Skeletal muscle tissue (tissue), 4 donors: ENCODE results near the gene SMCR8. TPM values are rescaled to one million over a fixed set of nuclear protein-coding genes. Genes with fewer than 3 reads are reported as not detected.
"Not testable (repeated sequence)": the region's sequence is repeated elsewhere in the genome, so short reads cannot be mapped to it uniquely, and the experiment has no call there.

Experiments used
- H3K27ac ChIP-seq: one replicate; pipeline ENCODE4 v1.7.0; 2013; ENCODE audit warnings: mild to moderate bottlenecking, low read depth, low read length, inconsistent platforms
- H3K27me3 ChIP-seq, 3 donors: one replicate each; pipeline ENCODE4 v1.7.0; 2013; ENCODE audit warnings: low read length in 3 of 3; ENCODE audit not compliant: control insufficient read depth in 3 of 3, insufficient read depth in 3 of 3
- H3K36me3 ChIP-seq, 3 donors: one replicate each; pipeline ENCODE4 v1.7.0; 2013; ENCODE audit warnings: low read length in 3 of 3; ENCODE audit not compliant: control insufficient read depth in 3 of 3, insufficient read depth in 3 of 3
- H3K4me1 ChIP-seq, 3 donors: one replicate each; pipeline ENCODE4 v1.7.0; 2013; ENCODE audit warnings: low read length in 3 of 3, mild to moderate bottlenecking in 3 of 3; ENCODE audit not compliant: control insufficient read depth in 3 of 3, insufficient read depth in 3 of 3
- H3K4me3 ChIP-seq, 3 donors: one replicate each; pipeline ENCODE4 v1.7.0; 2013; ENCODE audit warnings: low read length in 3 of 3
- H3K9ac ChIP-seq, 3 donors: one replicate each; pipeline ENCODE4 v1.7.0; 2013; ENCODE audit warnings: low read length in 3 of 3, mild to moderate bottlenecking in 3 of 3, moderate library complexity in 2 of 3, low read depth in 1 of 3
- H3K9me3 ChIP-seq, 3 donors: one replicate each; pipeline ENCODE4 v1.7.0; 2013; ENCODE audit warnings: low read length in 3 of 3; ENCODE audit not compliant: control insufficient read depth in 3 of 3
- total RNA-seq: library from RNA; depleted of rRNA; stranded (reverse); fragments of >200 nt; gene quantifications from one replicate; pipeline ENCODE4 v1.2.3, GENCODE V29; 2014
- donor health status: Osteomylitis.

SMCR8 gene
- total RNA-seq, 1 donor from 2014 or later, result 8.9 TPM

- Histone ChIP-seq H3K4me3 (no peak overlapping the region), H3K4me1 (no peaks in the 10 kb centered on the region), H3K36me3 (peaks cover 46 to 58% (median 54%) of the 10 kb centered on the region in 3 donors), H3K9me3 (no peaks in the 10 kb centered on the region), H3K27ac (no peak overlapping the region), H3K9ac (no peak overlapping the region), H3K27me3 (no peaks in the 10 kb centered on the region)
These were observed 29.8 kb upstream of the SMCR8 start for GRCh38 chr17:18285296-18285695.

GRCh38 chr17:18291718-18292540, 23.2 kb upstream of the SMCR8 start:
- peak overlapping the region in 1 of 3 donors; percentile 41 for H3K4me3 ChIP-seq
- no peaks in the 10 kb centered on the region for H3K27me3 ChIP-seq
- H3K9me3 ChIP-seq, result no peaks in the 10 kb centered on the region
- H3K4me1 ChIP-seq, result peaks cover 4 to 15% (median 9%) of the 10 kb centered on the region in 3 donors
- H3K9ac ChIP-seq, result peak overlapping the region in 2 of 3 donors; percentile 23 to 66
- H3K36me3 ChIP-seq, result peaks cover 32 to 38% (median 35%) of the 10 kb centered on the region in 3 donors
- peak overlapping the region; percentile 56 for H3K27ac ChIP-seq

GRCh38 chr17:18298061-18298460, 17.0 kb upstream of the SMCR8 start:
- H3K36me3 ChIP-seq, result peaks cover 32 to 41% (median 33%) of the 10 kb centered on the region in 3 donors

GRCh38 chr17:18300725-18301480, 14.2 kb upstream of the SMCR8 start:
- Histone ChIP-seq H3K27me3 (no peaks in the 10 kb centered on the region), H3K9me3 (no peaks in the 10 kb centered on the region), H3K4me1 (no peaks in the 10 kb centered on the region), H3K9ac (no peak overlapping the region), H3K27ac (no peak overlapping the region), H3K4me3 (no peak overlapping the region), H3K36me3 (peaks cover 42 to 51% (median 45%) of the 10 kb centered on the region in 3 donors)

More at GRCh38 chr17:18298061-18298460, 17.0 kb upstream of the SMCR8 start:
- H3K4me3 ChIP-seq, H3K27ac ChIP-seq, H3K27me3 ChIP-seq, H3K4me1 ChIP-seq, H3K9ac ChIP-seq, H3K9me3 ChIP-seq: not testable (repeated sequence)

GRCh38 chr17:18303206-18303605, 11.9 kb upstream of the SMCR8 start:
- H3K36me3 ChIP-seq, result peaks cover 48 to 65% (median 52%) of the 10 kb centered on the region in 3 donors
- H3K9ac ChIP-seq, H3K4me3 ChIP-seq, H3K4me1 ChIP-seq, H3K9me3 ChIP-seq, H3K27me3 ChIP-seq, H3K27ac ChIP-seq: not testable (repeated sequence)

- Histone ChIP-seq H3K9me3 (no peaks in the 10 kb centered on the region), H3K27me3 (no peaks in the 10 kb centered on the region), H3K9ac (no peak overlapping the region), H3K27ac (no peak overlapping the region), H3K36me3 (peaks cover 18 to 35% (median 25%) of the 10 kb centered on the region in 3 donors), H3K4me1 (peaks cover 12 to 21% (median 19%) of the 10 kb centered on the region in 3 donors), H3K4me3 (no peak overlapping the region)
These were observed 5.9 kb upstream of the SMCR8 start for GRCh38 chr17:18309202-18309601.

GRCh38 chr17:18314059-18314730, 898 bp upstream of the SMCR8 start:
- Histone ChIP-seq H3K9me3 (no peaks in the 10 kb centered on the region), H3K4me1 (peaks cover 54 to 63% (median 60%) of the 10 kb centered on the region in 3 donors), H3K9ac (peak overlapping the region; percentile 86 to 95 (median 94)), H3K36me3 (peaks cover 22 to 32% (median 27%) of the 10 kb centered on the region in 3 donors), H3K27me3 (no peaks in the 10 kb centered on the region), H3K27ac (peak overlapping the region; percentile 89), H3K4me3 (peak overlapping the region; percentile 97)

- H3K4me1 ChIP-seq, result peaks cover 67 to 76% (median 71%) of the 10 kb centered on the region in 3 donors
- H3K9ac ChIP-seq, result peak overlapping the region; percentile 94 to 98 (median 95)
- peak overlapping the region; percentile 89 for H3K27ac ChIP-seq
- no peaks in the 10 kb centered on the region for H3K27me3 ChIP-seq
- peak overlapping the region; percentile 97 for H3K4me3 ChIP-seq
- H3K9me3 ChIP-seq, result no peaks in the 10 kb centered on the region
- peaks cover 31 to 39% (median 32%) of the 10 kb centered on the region in 3 donors for H3K36me3 ChIP-seq
These were observed 449 bp downstream of the SMCR8 start for GRCh38 chr17:18315562-18315922.

GRCh38 chr17:18315961-18316360, 868 bp downstream of the SMCR8 start:
- peak overlapping the region; percentile 94 to 98 (median 95) for H3K9ac ChIP-seq
- H3K9me3 ChIP-seq, result no peaks in the 10 kb centered on the region
- H3K4me1 ChIP-seq, result peaks cover 69 to 80% (median 73%) of the 10 kb centered on the region in 3 donors
- H3K4me3 ChIP-seq, result peak overlapping the region; percentile 97
- H3K27me3 ChIP-seq, result no peaks in the 10 kb centered on the region
- peaks cover 32 to 39% (median 33%) of the 10 kb centered on the region in 3 donors for H3K36me3 ChIP-seq
- peak overlapping the region; percentile 89 for H3K27ac ChIP-seq
